D721Med (cell line): ENCODE measurements around the gene ABRACL.

Experiments
- DNase-seq: peaks from one replicate; pipeline ENCODE4 v3.0.0; 2011; ENCODE audit warnings: low spot score; ENCODE audit not compliant: insufficient read length
- FAIRE-seq: peaks from 2 replicates; lab custom pipeline; 2011; peaks lifted over from hg19 to GRCh38; lab: Jason Lieb, UNC
- TF ChIP-seq, protein P1 (sequence below): IDR thresholded peaks from 2 replicates; pipeline ENCODE4 v1.5.1; 2012; ENCODE audit warnings: mild to moderate bottlenecking, control low read depth; ENCODE audit not compliant: insufficient read depth; ENCODE audit errors: missing control alignments

ABRACL gene

DNA sequence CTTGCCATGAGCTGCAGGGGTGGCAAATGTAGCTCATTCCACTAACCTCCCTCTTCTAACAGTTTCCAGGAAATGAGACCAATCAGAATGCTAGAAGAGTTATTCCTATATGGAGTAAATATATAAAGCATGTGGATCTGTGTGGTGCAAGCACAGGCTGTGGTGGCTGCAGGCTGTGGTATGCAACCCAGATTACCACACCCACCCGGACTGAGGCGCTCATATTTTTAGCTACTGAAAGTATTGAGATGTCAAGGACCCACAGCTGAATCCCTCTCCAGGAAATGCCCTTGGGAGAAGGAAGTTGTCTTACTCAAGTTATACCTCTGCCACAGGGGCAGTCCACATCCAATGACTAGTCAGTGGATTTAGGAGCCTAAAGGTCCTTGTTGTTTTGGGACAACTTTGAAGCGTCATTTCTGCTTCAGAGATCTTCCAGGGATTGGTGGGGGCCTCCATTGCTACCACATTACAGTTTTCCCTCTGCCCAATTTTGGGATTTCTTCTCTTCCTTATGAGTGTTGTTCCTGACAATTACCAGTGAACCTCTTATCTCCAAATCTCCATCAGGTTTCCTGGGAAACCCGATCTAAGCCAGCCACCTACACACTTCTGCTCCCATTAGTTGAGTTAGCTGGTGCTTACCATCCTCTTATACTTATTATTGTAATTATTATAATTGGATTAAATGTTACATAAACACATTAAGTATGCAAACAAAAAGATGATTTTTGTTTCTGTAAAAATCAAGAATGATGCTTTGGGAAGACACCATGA lies 28.4 kb upstream of the ABRACL start:
- TF ChIP-seq, protein P1, sequence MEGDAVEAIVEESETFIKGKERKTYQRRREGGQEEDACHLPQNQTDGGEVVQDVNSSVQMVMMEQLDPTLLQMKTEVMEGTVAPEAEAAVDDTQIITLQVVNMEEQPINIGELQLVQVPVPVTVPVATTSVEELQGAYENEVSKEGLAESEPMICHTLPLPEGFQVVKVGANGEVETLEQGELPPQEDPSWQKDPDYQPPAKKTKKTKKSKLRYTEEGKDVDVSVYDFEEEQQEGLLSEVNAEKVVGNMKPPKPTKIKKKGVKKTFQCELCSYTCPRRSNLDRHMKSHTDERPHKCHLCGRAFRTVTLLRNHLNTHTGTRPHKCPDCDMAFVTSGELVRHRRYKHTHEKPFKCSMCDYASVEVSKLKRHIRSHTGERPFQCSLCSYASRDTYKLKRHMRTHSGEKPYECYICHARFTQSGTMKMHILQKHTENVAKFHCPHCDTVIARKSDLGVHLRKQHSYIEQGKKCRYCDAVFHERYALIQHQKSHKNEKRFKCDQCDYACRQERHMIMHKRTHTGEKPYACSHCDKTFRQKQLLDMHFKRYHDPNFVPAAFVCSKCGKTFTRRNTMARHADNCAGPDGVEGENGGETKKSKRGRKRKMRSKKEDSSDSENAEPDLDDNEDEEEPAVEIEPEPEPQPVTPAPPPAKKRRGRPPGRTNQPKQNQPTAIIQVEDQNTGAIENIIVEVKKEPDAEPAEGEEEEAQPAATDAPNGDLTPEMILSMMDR = no peak
- FAIRE-seq (no peak), DNase-seq (no peak)

DNA sequence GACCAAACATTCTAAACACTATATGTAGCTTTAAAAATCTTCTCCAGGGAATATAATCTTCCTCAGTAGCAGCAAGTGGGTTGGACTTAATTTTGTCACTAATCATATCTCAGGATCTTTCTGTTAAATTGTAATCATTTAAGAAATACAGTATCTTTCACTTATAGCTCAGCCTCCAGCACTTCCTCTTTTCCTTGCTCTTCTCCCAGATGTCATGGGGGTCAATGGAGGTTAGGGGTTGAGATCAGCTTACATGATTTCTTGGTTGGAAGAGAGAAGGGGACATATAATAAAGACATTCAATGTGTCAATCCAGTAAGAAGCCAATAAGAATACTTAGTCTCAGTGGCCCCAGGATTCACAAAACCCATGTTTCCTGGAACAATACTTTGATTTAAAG lies 24.8 kb upstream of the ABRACL start:
- no peak for DNase-seq
- TF ChIP-seq, protein P1 = no peak

DNA sequence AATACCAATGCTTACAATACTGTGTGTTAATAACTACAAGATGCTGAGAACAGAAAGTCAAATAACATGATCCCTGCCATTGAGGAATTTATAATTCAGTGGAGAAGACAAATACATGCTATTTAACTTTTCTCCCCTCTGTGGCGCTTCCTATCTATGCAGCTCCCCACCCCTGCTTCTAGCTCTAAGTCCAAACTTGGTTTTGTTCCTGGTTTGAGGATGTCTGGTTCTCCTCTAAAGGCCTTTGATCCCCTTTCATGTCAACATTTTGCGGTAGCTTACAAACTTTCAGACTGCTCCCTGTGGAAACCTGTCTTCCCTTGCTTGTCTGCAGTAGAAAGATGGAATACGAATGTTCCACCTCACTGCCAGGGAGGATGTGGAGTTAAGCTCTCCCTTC lies 22.1 kb upstream of the ABRACL start:
- DNase-seq (no peak), FAIRE-seq (no peak)
- TF ChIP-seq, protein P1 = no peak

More for the DNA sequence above, 24.8 kb upstream of the ABRACL start:
- FAIRE-seq = no peak

DNA sequence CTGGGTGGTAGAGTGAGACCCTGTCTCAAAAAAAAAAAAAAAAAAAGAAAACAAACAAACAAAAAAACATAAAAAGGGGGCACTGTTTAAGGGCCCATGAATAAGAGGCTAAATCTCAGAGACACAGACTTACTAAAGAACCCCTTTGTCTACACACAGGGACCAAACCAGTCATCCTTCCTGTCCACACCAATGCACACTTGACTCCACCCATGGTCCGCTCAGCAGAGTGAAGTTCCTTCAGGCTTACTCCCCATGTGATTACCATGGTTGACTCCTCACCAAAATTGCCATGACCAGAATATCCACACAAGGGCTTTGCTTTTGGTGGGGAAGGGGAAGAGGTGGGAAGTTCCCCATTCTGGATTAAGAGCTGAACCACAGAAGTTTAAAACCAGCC lies 21.1 kb upstream of the ABRACL start:
- no peak for FAIRE-seq
- no peak for DNase-seq

DNA sequence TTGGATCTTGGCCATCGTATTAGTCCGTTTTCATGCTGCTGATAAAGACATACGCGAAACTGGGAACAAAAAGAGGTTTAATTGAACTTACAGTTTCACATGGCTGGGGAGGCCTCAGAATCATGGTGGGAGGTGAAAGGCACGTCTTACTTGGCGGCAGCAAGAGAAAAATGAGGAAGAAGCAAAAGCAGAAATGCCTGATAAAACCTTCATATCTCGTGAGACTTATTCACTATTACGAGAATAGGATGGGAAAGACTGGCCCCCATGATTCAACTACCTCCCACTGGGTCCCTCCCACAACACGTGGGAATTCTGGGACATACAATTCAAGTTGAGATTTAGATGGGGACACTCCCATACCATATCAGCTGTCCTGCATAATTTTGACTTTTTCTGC lies 20.4 kb upstream of the ABRACL start:
- TF ChIP-seq, protein P1 = no peak
- FAIRE-seq (no peak), DNase-seq (no peak)

More for the DNA sequence above, 21.1 kb upstream of the ABRACL start:
- TF ChIP-seq, protein P1 = no peak

DNA sequence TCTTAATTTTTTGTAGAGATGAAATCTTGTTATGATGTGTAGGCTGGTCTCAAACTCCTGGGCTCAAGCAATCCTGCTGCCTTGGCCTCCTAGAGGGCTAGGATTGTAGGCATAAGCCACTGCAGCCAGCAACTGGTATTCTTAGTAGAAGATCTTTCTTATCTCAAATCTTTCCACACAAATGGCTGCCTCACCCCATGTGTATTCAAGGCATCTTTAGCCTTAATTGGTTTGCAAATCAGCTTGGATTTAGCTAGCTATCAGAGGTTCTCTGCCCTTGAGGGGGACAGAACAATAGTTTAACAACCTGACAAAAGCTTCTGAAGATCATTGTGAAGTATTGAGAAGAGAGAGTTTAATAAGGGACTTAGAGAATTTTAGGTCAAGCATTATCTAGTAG lies 17.9 kb upstream of the ABRACL start:
- DNase-seq = no peak
- FAIRE-seq = no peak
- TF ChIP-seq, protein P1 = no peak

DNA sequence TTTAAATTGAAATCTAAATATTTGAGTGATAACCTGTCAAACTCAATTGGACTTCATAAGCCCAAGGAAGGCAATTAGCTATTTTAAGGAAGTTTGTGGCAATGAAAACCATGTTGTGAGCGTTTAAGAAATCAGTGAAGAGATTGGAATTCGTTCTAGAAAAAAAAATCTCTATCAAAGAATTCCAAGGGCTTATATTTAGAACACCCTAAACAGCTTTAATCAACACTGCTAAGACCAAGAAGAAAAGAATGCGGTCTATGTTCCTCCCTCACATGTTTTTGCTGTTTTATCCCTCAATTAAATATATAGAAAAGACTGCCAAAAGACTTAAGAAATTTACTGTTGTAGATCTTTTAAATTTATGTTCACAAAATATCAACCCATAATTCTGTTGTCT lies 16.6 kb upstream of the ABRACL start:
- DNase-seq = no peak
- FAIRE-seq = no peak
- TF ChIP-seq, protein P1 = no peak
